ENCODE data around the gene FXYD5.

- TF ChIP-seq CTCF (conservative IDR thresholded peaks at IDR 0.05; ENCODE audit: low read length) (no peak), EZH2phosphoT487 (IDR thresholded peaks at IDR 0.05; ENCODE audit: borderline replicate concordance) (no peak)
Observed at GRCh38 chr19:35194012-35194984, 39.8 kb downstream of the FXYD5 start.

Measured in Loucy (cell line).